CD4-positive, alpha-beta T cell treated with Interleukin-4 for 1 hour (primary cell): ENCODE results near the gene SIRT2.
A peak's percentile ranks its signal among the peaks of the same experiment; 100 is the strongest.
"Not testable (repeated sequence)": the region's sequence is repeated elsewhere in the genome, so short reads cannot be mapped to it uniquely, and the experiment has no call there.

ENCODE experiments used
- DNase-seq, 2 donors: peaks; one replicate each; pipeline ENCODE4 v3.0.0-alpha.2; 2020 to 2022

The SIRT2 gene

GRCh38 chr19:38892841-38893240 lies 6.6 kb downstream of the SIRT2 start:
- no peak for DNase-seq

DNA sequence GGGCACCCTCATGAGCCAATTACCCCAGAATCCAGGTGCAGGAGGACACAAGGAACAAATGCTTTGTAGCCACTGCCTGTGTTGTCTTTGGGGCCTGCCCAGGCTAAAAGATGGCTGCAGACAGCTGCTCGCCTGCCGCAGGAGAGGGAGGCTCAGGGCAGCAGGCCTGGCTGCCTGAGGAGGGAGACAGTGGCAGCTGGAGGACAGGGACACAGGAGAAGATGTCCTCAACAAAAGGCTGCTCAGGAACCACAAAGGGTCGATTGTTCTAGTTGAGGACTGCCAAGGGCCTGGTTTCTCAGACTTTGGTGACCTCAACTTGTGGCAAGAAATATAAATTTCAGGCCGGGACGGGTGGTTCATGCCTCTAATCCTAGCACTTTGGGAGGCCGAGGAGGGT lies 7.6 kb downstream of the SIRT2 start:
- DNase-seq, result no peak

DNA sequence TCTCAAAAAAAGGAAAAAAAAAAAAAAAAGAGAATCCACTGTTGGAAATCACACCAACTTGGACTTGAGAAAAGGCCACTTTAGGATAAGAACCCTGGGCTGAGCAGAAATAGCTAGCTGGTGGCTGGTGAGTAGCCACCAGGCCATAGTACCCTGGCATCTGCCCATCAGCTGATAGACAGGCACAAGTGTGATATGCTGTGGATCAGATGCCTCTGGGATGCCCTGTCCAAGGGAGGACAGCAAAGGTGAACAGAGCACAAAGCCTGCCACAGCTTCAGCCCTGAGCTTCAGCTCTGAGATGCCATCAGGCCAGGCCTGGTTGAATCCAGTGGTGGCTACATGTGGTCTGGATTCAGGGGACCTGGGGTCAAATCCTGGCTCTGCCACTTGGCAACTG lies 8.7 kb downstream of the SIRT2 start:
- DNase-seq, result no peak

DNA sequence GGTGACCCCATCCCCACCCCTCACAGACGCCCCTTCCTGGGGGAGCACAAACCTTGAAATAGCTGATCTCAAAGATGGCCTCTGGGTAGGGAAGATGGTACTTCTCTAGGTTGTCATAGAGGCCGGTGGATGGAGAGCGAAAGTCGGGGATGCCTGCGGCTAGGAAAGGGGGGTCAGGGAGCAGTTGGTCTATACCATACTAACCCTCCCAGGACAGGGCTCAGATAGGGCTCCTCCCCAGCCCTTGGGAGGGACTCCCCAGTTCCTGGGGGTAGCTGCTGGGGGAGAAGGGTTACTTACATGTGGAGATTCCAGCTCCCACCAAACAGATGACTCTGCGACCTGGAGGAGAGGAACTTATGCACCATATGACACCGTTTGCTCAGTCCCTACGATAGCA lies 9.6 kb downstream of the SIRT2 start:
- no peak for DNase-seq

DNA sequence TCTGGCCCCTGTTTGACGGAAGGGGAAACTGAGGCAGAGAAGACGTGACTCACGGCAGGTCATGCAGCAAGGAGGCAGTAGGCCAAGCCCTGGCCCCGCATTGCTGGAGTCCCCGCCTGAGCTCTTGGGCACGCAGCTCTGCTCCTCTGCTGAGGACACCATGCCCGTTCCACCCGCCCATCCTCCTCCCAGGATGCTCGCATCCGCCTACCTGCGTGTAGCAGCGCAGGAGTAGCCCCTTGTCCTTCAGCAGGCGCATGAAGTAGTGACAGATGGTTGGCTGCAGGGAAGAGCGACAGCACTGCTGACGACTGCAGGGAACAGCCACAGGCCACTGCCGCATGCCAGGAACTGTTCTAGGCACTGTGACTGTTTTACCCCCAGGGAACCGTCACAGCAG lies 10.5 kb downstream of the SIRT2 start:
- no peak for DNase-seq

DNA sequence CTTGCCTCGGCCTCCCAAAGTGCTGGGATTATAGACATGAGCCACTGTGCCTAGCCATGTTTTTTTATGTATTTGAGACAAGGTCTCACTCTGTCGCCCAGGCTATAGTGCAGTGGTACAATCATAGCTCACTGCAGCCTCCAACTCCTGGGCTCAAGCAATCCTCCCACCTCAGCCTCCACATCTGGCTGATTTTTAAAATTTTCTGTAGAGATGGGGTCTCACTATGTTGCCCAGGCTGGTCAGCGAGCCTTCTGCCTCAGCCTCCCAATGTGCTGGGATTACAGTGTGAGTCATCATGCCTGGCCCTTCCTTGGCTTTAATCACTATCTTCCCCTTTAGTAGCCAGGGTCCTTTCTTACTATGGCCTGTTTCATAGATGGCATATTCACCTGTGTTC lies 14.7 kb downstream of the SIRT2 start:
- DNase-seq, result not testable (repeated sequence)

- no peak for DNase-seq
Observed at GRCh38 chr19:38883286-38883685, 16.1 kb downstream of the SIRT2 start.

DNA sequence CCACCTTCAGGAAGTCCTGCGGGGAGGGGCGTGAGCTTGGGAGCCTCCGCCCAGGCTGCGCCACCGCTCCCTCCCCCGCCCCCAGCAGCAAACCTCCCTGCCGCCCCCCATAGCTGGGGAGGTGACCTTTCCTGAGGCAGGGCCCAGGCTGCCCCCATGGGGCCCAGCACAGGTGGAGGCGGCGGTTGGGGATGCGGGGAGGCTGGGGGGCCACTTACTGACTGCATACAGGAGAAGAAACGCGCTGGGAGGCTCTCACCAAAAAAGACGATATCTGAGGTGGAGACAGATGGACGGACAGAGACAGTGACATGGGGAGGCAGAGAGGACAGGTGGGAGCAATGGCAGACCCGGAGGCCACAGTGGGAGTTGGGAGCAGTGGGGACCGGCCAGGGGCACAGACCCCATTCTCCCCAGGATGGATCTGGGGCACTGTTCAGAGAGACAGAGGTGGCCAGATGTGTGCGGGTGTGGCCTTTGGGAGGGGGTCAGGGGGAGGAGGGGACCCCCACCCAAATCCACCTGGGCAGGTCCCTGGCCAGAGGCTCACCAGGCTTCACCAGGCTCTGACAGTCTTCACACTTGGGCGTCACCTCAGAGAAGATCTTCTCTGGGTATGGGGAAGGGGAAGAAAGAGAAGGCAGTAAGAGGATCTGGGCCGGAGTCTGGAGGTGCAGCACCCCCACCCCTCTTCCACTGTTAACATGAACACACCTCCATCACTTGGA lies 18.4 kb downstream of the SIRT2 start:
- no peak for DNase-seq

DNA sequence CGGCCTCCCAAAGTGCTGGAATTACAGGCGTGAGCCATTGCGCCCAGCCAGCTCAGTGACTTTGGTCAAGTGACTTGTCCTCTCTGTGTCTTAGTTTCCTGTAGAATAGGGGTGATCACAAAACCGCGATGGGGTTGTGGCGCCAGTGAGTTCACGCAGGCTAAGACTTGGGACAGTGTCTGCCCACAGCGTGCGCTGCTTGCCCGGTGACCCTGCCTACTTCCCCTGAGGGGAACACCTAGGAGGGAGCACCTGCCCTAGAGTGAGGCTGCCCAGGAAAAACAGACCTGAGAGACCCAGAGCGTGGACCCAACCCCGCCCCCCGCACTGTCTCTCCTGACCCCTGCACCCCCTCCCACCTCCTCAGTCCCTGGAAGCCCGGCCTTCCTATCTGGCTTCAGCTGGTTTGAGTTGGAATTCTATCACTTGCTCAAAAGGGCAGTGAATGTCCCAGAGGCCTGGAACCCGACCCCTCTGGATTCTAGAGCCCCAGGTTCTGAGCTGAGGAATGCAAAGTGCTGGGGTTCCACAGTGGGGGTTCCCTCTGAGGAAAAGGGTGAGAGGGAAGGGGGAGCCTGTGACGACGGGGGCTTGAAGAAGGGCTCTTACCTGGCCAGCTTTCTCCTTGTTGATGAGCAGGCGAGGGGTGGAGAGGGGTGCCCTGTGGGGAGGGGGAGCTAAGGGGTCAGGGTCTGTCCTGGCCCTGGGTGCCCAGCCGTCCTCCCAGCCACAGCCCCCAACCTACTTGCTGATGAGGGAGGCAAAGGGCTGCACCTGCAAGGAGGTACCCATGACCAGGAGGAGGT lies 19.1 kb downstream of the SIRT2 start:
- no peak for DNase-seq

- DNase-seq, result no peak
Observed at GRCh38 chr19:38879400-38879751, 20.0 kb downstream of the SIRT2 start.

- peak in 1 of 2 donors; percentile 13 for DNase-seq
Observed at GRCh38 chr19:38878575-38879399, 20.6 kb downstream of the SIRT2 start.

GRCh38 chr19:38877781-38878574 lies 21.4 kb downstream of the SIRT2 start, which contains the start of gene RINL:
RINL (minus strand) TSS chr19:38878275; CDS start chr19:38876742, 1,533 bp downstream.
- DNase-seq, result peak; percentile 79 to 81

DNA sequence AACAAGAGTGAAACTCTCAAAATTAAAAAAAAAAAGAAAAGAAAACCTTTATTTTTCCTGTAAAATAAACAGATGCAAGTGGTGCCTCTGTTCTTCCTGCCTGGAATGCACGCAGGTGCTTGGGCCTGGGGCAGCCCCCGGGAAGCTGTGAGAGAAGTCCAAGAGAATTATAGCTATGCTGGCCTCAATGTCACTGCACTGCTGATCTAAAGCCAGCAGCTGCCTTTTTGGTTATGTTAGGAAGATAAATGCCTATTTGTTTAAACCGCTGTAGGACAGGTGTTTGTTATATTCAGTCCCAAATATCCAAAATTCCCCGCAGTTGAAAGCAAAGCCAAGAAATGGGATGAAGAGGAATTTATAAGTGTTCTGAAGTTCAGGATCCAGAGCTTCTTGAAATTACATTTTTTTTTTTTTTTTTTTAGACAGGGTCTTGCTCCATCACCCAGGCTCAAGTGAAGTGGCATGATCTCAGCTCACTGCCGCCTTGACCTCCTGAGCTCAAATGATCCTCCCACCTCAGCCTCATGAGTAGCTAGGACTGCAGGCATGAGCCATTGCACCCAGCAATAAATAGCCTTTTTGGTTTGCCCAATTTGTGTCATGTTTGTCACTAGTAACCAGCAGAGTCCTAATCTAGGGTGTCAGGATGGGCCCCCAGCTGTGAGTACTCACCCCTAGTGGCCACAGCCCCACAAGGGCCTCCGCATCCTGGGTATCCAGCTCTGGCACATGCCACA lies 23.6 kb downstream of the SIRT2 start:
- no peak for DNase-seq

GRCh38 chr19:38873400-38873799 lies 26.0 kb downstream of the SIRT2 start:
- DNase-seq, result not testable (repeated sequence)

DNA sequence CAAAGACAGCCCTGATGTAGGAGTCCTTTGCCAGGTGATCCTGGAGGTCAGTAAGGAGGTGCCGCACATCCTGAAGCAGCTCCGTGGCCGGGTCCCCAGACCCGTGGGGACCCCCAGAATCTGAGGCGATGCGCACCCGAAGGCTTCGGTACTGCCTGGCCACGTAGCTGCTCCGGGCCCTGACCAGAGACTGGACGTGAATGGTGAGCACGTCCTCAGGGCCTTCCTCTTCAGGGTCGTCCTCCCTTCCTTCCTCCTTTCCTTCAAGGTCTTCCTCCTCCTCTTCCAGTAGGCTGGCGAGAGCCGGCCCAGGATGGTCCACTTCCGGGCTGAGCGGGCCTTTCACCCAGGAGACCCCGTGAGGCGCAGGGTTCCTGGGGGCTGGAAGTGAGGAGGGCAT lies 28.8 kb downstream of the SIRT2 start:
- no peak for DNase-seq

DNA sequence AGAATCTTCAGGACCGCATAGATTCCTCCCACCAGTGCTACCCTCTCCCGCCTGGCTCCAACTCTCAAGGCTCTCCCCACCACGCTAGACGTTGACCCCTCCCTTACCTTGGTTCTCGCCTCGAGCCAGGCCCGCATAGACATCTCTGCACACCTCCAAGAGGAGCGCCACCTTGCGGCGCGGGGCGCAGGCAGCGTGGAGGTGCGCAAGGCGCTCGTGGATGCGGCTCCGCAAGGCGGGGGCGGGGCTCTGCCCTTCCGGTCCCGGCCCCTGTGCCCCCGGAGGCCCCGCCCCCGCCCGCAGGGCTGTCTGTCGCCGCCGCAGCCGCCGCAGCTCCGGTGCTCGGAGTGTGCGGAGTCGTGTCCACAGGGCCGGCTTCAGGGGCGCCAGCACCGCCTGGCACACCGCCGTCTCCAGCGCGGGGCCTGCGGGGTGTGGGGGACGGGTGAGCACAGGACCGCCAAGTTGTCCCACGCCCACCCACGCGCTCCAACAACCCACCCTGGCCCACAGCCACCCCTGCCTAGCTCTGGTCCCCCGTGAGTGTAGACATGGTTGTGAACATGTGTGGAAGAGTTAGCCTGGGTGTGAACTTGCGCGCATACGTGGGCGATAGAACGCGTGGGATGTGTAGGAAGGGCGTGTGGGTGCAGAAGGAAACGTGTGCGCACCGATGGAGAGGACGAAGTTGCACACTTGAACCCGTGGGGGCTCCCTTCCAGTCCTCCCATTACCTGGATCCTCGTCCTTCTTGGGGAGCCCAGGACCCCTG lies 29.4 kb downstream of the SIRT2 start:
- peak; percentile 95 to 96 for DNase-seq

DNA sequence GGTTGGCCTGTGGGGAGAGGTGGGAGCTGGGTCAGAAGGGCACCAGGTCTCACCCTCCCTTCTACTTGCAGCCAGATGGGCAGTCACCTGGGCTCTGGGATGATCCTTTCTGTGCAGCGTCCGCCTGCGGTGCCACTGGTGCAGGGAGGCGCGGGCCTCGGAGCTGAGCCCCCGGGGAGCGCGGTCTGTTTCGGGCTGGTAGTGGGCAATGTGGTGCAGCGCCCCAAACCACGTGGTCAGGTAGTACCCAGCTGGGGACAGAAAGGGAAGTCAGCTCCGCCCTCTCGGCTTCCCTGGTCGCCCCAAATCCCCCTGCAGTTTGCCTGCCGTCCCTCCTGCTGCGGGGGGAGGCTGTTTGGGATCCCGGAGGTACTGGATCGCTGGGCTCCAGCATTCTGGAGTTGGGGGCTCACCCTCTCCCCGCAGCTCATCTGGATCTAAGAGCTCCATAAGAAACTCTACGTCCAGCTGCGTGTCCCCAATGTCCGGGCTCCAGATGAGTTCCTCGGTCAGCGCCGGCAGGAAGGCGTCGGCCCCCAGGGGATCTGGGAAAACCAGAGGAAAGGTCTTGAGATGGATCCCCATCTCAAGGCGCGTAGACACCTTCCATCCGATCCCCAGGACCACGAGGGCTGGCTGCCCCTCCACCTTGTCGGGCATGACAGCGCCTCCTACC lies 30.1 kb downstream of the SIRT2 start:
- peak; percentile 32 to 55 for DNase-seq

- no peak for DNase-seq
Observed at GRCh38 chr19:38868551-38868950, 30.9 kb downstream of the SIRT2 start.

GRCh38 chr19:38867171-38867780 lies 32.1 kb downstream of the SIRT2 start:
- DNase-seq, result no peak
